Activated CD8-positive, alpha-beta memory T cell treated with anti-CD3 and anti-CD28 coated beads for 1 hour (primary cell): Measurements from ENCODE around the gene SYAP1.
"Not testable (repeated sequence)": the region's sequence is repeated elsewhere in the genome, so short reads cannot be mapped to it uniquely, and the experiment has no call there.

Source experiments
- DNase-seq, 2 donors: peaks; one replicate each; pipeline ENCODE4 v3.0.0-alpha.2; 2020; ENCODE audit warnings: low read depth in 1 of 2; ENCODE audit errors: extremely low read depth in 1 of 2

The SYAP1 gene

GRCh38 chrX:16722481-16722880, 3.1 kb downstream of the SYAP1 start:
- no peak for DNase-seq

- no peak for DNase-seq
Observed at GRCh38 chrX:16725072-16725471, 5.7 kb downstream of the SYAP1 start.

- DNase-seq: not testable (repeated sequence)
Observed at GRCh38 chrX:16726347-16726988, 7.1 kb downstream of the SYAP1 start.

GRCh38 chrX:16727637-16728036, 8.2 kb downstream of the SYAP1 start:
- no peak for DNase-seq

DNA sequence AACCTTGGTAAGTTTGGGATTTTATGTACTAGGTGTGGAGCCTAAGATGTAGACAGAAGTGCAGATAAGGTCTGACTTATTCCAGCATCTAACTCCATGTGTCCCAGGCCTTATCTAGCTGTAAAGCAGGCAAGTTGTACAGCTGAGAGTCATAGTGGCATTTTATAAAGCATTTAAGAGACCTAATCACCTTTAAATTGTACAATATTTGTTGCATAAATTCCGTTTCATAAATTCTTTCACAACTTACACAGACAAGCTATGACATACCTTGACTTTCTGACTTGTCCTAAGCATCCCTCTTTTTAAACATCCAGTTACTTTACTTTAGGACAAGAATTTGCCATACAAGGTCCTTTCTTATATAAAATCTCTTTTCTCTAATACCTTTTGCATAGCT, 11.0 kb downstream of the SYAP1 start:
- DNase-seq: no peak

GRCh38 chrX:16733013-16733412, 13.6 kb downstream of the SYAP1 start:
- DNase-seq: no peak

DNA sequence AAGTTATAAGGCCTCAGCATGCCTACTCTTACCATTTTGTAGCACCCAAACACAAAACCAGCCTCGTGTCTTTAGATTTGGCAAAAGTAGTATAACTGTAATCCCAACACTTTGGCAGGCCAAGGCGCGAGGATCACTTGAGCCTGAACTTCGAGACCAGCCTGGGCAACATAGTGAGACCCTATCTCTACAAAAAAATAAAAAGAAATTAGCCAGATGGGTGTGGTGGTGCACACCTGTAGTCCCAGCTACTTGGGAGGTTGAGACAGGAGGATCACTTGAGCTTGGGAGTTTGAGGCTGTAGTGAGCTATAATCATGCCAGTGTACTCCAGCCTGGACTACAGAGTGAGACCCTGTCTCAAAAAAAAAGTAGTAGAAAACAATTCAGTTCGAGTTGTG, 17.6 kb downstream of the SYAP1 start:
- no peak for DNase-seq

- no peak for DNase-seq
Observed at GRCh38 chrX:16739574-16739973, 20.2 kb downstream of the SYAP1 start.

DNA sequence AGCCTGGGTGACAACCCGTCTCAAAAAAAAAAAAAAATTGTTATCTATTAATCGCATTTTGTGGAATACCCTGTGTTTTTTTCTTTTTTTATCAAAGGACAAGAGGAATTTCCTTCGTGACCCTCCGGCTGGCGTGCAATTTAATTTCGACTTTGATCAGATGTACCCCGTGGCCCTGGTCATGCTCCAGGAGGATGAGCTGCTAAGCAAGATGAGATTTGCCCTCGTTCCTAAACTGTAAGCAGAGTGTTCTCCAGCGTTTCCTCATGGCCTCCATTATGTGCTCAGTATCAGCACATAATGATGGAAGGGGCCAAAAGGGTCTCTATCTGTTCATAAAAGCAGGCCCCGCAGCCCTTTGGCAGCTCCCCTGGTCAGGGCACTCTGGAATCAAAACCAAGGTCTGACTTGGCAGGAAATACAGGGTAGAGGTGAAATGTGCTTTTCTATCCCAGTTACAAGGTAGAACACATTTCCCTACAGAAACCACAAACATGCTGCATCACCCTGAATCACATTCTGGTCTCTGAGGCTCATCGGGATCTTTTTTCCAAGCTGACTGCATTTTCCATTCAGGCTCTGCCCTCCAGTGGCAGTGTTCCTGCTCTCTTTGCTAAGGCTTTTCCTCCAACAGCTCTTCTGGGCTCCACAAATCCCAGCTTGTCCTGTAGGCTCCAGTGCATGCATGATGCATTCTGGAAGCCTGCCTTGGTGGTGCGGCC, 24.4 kb downstream of the SYAP1 start:
- no peak for DNase-seq

DNA sequence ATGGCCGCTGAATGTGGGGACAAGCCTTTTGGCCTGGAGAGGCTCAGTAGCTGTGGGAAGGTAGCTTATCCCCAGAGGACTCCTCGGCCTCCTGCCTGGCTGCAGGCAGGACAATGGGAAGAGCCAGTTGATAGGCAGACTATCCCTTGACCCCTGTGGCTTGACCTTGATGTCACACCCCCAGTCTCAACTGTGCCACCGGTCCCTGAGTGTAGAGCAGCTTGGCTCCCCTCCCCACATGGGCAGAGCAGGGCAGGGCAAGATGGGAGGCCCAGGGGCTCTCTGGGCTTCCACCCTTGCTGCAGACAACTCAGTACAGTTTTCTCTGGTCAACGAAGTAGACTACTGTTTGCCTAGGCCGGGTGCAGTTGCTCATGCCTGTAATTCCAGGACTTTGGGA, 25.7 kb downstream of the SYAP1 start:
- no peak for DNase-seq

DNA sequence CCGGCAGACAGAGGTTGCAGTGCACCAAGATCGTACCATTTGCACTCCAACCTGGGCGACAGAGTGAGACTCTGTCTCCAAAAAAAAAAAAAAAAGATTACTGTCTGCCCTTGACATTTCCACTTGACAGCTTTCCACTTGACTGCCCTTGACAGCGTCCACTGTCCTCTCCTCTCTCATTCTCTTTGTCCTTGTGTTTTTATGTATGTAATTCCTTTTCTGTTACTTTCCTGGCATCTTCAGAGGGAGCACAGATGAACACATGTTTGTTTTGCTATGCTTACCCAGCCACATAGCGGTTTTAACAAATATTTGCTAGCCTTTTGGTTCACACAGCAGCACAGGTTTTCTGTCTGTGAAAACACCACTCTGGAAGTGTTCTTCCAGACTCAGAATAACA, 26.2 kb downstream of the SYAP1 start:
- DNase-seq: no peak

- DNase-seq: no peak
Observed at GRCh38 chrX:16748425-16748824, 29.0 kb downstream of the SYAP1 start.

- DNase-seq: no peak
Observed at GRCh38 chrX:16750136-16750535, 30.7 kb downstream of the SYAP1 start.

DNA sequence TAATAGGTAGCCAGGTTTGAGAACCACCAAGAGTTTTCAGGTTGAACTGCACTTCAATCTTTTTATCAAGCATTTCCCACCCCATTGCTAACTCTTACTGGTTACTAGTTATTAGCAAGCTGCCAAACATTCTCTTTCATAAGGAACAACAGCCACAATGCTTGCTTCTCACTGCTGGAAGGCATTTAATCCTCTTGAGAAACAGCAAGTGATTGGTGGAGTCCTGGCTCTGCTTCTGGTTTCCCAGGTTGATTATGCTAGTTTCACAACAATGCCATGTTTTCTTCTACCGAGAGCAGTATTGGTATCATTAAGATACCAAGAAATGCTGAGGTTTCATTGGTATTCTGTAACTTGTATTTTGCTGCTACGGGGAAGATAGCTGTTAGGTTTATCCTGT, 34.6 kb downstream of the SYAP1 start:
- no peak for DNase-seq

DNA sequence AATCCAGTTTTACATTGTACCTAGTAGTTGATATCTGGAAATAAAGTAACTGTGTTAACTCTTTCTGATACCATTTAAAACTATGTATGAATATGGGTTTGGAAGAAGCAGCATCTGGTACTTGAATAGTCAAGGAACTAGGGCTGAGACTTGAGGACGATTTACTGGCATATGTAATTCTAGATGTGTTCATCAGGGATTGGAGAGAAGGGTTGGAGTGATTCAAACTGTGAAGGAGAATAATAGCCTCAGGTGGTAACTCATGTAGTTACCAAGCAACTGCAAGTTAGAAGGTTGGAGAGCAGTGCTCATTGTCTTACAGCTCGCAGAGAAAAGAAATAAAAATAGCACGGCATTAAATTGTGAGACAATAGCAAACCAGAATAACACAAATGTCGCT, 37.3 kb downstream of the SYAP1 start:
- no peak for DNase-seq

GRCh38 chrX:16761500-16761899, 42.1 kb downstream of the SYAP1 start:
- not testable (repeated sequence) for DNase-seq

DNA sequence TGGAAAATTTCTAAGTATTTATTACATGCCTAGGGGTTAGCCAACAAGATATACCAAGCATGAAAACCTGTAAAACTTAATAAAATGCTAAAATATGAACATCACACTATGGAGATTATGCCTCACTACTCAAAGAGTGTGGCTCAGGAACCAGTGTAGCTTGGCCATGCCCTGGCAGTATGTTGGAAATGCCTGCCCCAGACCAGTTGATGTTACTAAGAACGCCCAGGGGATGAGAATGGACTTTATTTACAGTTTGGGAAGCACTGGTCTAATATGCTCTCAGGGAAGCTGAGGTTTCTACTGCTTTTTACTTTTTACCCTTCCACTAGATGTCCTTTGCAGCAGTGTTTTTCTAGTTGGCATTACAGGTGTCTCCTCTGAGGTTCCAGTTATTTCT, 43.2 kb downstream of the SYAP1 start:
- DNase-seq: no peak

DNA sequence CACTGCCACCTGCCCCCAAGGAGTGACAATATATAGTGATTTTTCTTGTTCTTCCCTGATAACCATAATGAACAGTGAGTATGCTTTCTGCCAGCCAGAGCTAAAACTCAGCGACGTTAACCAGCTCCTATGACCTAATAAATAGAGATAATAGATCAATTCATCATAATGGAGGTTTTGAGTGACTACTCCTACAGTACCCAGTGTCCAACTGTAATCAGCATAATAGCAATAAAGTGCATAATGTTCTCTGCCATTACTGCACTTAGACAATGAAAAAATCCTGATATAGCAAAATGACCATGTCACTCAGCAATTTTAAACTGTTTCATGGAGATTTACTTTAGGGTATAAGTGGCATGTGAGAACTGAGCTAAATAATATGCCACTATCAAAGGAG, 46.2 kb downstream of the SYAP1 start:
- no peak for DNase-seq

- no peak for DNase-seq
Observed at GRCh38 chrX:16770970-16771482, 51.6 kb downstream of the SYAP1 start.

GRCh38 chrX:16771483-16772398, 52.3 kb downstream of the SYAP1 start:
- no peak for DNase-seq

- no peak for DNase-seq
Observed at GRCh38 chrX:16772460-16772859, 53.0 kb downstream of the SYAP1 start.
